ENCODE results near the gene PFKL.

- TF ChIP-seq POLR2A (IDR thresholded peaks at IDR 0.05; ENCODE audit: low read length) (no peak), GATA1 (IDR thresholded peaks at IDR 0.05; ENCODE audit: low read depth, low read length) (no peak)
Measured at GRCh38 chr21:44374601-44375280, 74.9 kb downstream of the PFKL start.

Measured in erythroblast (primary cell).